ENCODE measurements around the gene ST6GAL1. TPM values are rescaled to one million over a fixed set of nuclear protein-coding genes. Genes with fewer than 3 reads are reported as not detected.

ST6GAL1 gene
- total RNA-seq, 1 experiment from 2014 or later = 3.3 TPM

DNA sequence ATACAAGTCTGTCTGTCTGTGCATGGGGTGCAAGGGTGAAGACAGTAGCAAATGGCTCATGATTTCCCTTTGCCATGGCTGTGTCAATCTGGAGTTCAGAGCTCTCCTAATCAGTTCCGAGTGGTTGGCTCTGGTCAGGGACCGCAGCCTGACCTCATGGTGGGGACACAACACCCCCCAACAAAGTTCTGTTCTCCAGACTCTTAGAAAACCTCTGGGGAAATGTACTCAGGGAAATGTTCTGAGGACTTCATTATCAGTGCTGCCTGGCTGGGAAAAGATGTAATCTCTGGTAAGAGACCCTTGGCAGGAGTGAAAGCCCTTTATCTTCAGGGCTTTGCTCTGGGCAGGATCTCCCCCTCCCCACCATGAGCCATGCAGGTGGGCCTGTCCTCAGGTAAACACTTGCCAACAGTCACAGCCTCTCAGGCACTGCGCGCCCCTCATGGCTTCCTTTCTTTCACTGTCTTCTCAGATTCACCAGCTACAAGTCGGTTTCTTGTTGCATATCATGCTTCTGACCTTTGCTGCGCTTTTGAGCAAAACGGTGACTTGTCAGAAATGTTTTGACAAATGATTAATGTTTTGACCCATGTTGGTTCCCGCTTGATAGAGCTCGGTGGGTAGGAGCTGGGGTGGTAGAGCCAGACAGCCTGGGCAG is 95.5 kb downstream of the ST6GAL1 start:
- in situ Hi-C loops (cut with HindIII; ENCODE audit: low pct_unique_long_range_greater_than_20kb, low sequenced_read_pairs) (no loop called here), intact Hi-C loops (cut with micrococcal nuclease; ENCODE audit: unreplicated experiment) (no loop called here)
- H3K36me3 ChIP-seq (ENCODE audit: control insufficient read depth, insufficient read depth, low read length) = no peaks in the 10 kb centered on the region
- H3K9me3 ChIP-seq (ENCODE audit: control insufficient read depth, insufficient read depth, low read depth, low read length) = no peaks in the 10 kb centered on the region
- H3K4me3 ChIP-seq (ENCODE audit: low read depth in 2 of 2, low read length in 2 of 2) = no peak overlapping the region
- BruUV-seq (replicated peaks) = no TSS peak
- ATAC-seq (no peak), DNase-seq (ENCODE audit: low read depth, low spot score) (no peak)
- no peaks in the 10 kb centered on the region for H3K4me1 ChIP-seq (ENCODE audit: control insufficient read depth, insufficient read depth, low read length)
- ChIA-PET POLR2A (no interaction called here), CTCF (interaction anchor here (0.6 kb wide), 1 partner anchor 63 kb away, joined by 3 read pairs; no protein-coding TSS in a partner anchor)
- H3K27me3 ChIP-seq (ENCODE audit: control insufficient read depth, insufficient read depth, low read length) = no peaks in the 10 kb centered on the region; the same call in 1 of the 2 replicates
- no peak overlapping the region for H3K27ac ChIP-seq (ENCODE audit: low read length)
- no peak for TF ChIP-seq TCF7L2 (IDR thresholded peaks at IDR 0.05; ENCODE audit: low read depth, low read length)

DNA sequence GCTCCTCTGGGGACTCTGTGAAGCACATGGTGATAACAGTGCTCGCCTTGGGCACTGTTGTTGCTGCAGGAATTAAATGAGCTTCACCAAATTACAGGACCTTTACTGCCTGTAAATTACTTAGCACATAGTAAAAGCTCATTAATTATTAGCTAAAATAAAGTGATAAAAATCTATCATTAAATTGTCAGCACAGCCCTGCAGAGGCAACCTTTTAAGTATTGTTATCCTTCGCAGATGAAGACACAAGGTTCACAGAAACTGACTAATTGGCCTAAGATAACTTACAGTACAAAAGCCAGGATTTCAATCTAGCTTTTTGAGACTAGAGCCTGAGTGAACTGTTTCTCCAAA is 96.0 kb downstream of the ST6GAL1 start:
- Histone ChIP-seq H3K27me3 (ENCODE audit: control insufficient read depth, insufficient read depth, low read length) (no peaks in the 10 kb centered on the region; the same call in 1 of the 2 replicates), H3K36me3 (ENCODE audit: control insufficient read depth, insufficient read depth, low read length) (no peaks in the 10 kb centered on the region), H3K27ac (ENCODE audit: low read length) (no peak overlapping the region), H3K4me3 (ENCODE audit: low read depth in 2 of 2, low read length in 2 of 2) (no peak overlapping the region), H3K9me3 (ENCODE audit: control insufficient read depth, insufficient read depth, low read depth, low read length) (no peaks in the 10 kb centered on the region), H3K4me1 (ENCODE audit: control insufficient read depth, insufficient read depth, low read length) (no peaks in the 10 kb centered on the region)
- in situ Hi-C loops (cut with HindIII; ENCODE audit: low pct_unique_long_range_greater_than_20kb, low sequenced_read_pairs) (no loop called here), intact Hi-C loops (cut with micrococcal nuclease; ENCODE audit: unreplicated experiment) (no loop called here)
- TF ChIP-seq CTCF (IDR thresholded peaks at IDR 0.05) (no peak), REST (IDR thresholded peaks at IDR 0.05; ENCODE audit: insufficient read depth in 1 of 2, low read depth in 2 of 2, low read length in 1 of 2) (no peak), SIN3A (IDR thresholded peaks at IDR 0.05; ENCODE audit: borderline replicate concordance, insufficient read depth, low read depth, low read length) (no peak), POLR2AphosphoS5 (IDR thresholded peaks at IDR 0.05; ENCODE audit: low read depth, low read length) (no peak), TCF7L2 (IDR thresholded peaks at IDR 0.05; ENCODE audit: low read depth, low read length) (no peak)
- POLR2A ChIA-PET = no interaction called here
- CTCF ChIA-PET = interaction anchor here (0.6 kb wide), 1 partner anchor 63 kb away, joined by 3 read pairs; no protein-coding TSS in a partner anchor
- no peak for ATAC-seq
- no TSS peak for BruUV-seq (replicated peaks)
- DNase-seq (ENCODE audit: low read depth, low spot score) = no peak

- ATAC-seq = no peak
- Histone ChIP-seq H3K27ac (ENCODE audit: low read length) (no peak overlapping the region), H3K4me3 (ENCODE audit: low read depth in 2 of 2, low read length in 2 of 2) (no peak overlapping the region), H3K4me1 (ENCODE audit: control insufficient read depth, insufficient read depth, low read length) (no peaks in the 10 kb centered on the region), H3K9me3 (ENCODE audit: control insufficient read depth, insufficient read depth, low read depth, low read length) (no peaks in the 10 kb centered on the region), H3K36me3 (ENCODE audit: control insufficient read depth, insufficient read depth, low read length) (no peaks in the 10 kb centered on the region), H3K27me3 (ENCODE audit: control insufficient read depth, insufficient read depth, low read length) (no peaks in the 10 kb centered on the region; the same call in 1 of the 2 replicates)
- no peak for TF ChIP-seq POLR2AphosphoS5 (IDR thresholded peaks at IDR 0.05; ENCODE audit: low read depth, low read length)
- TF ChIP-seq TCF7L2 (IDR thresholded peaks at IDR 0.05; ENCODE audit: low read depth, low read length) = no peak
- TF ChIP-seq REST (IDR thresholded peaks at IDR 0.05; ENCODE audit: insufficient read depth in 1 of 2, low read depth in 2 of 2, low read length in 1 of 2) = no peak
- TF ChIP-seq CTCF (IDR thresholded peaks at IDR 0.05) = no peak
- no peak for TF ChIP-seq SIN3A (IDR thresholded peaks at IDR 0.05; ENCODE audit: borderline replicate concordance, insufficient read depth, low read depth, low read length)
- POLR2A ChIA-PET = no interaction called here
- no peak for DNase-seq (ENCODE audit: low read depth, low spot score)
- CTCF ChIA-PET = no interaction called here
- in situ Hi-C loops (cut with HindIII; ENCODE audit: low pct_unique_long_range_greater_than_20kb, low sequenced_read_pairs) (no loop called here), intact Hi-C loops (cut with micrococcal nuclease; ENCODE audit: unreplicated experiment) (no loop called here)
- BruUV-seq (replicated peaks) = no TSS peak
These were observed 97.4 kb downstream of the ST6GAL1 start for GRCh38 chr3:187027531-187028278.
